ENCODE results near the gene LYL1. TPM values are rescaled to one million over a fixed set of nuclear protein-coding genes. Genes with fewer than 3 reads are reported as not detected.

The LYL1 gene
- total and polyA plus RNA-seq, 2 of the 4 experiments (the other 2 are of a cell fraction) = 0.36 to 0.39 TPM

- BruUV-seq (replicated peaks) = no TSS peak
- Histone ChIP-seq H3K27ac (ENCODE audit: insufficient read depth, low read length) (peak within 1 kb of the TSS; percentile 77), H2BK20ac (ENCODE audit: low read depth, low read length) (peak within 1 kb of the TSS; percentile 66; the same call in 1 of the 2 replicates), H3K4me1 (ENCODE audit: control insufficient read depth, insufficient read depth, low read length) (peaks cover 23% of the 10 kb centered on the region), H3K9ac (ENCODE audit: low read depth, low read length) (peak within 1 kb of the TSS; percentile 79), H3K9me3 (ENCODE audit: control insufficient read depth, insufficient read depth, low read length) (no peaks in the 10 kb centered on the region), H4K8ac (ENCODE audit: low read depth in 2 of 2, low read length in 2 of 2) (peak within 1 kb of the TSS; percentile 30 to 99), H2BK120ac (ENCODE audit: low read depth, low read length) (peak within 1 kb of the TSS; percentile 66), H2AFZ (replicated peaks; ENCODE audit: low read length, poor library complexity) (peak within 1 kb of the TSS; percentile 91), H4K5ac (ENCODE audit: low read depth, low read length) (peak within 1 kb of the TSS; percentile 78), H3K9me1 (ENCODE audit: insufficient read depth, low read length) (peaks cover 19% of the 10 kb centered on the region), H3K23ac (ENCODE audit: low read depth, low read length) (peak within 1 kb of the TSS; percentile 82; the same call in 1 of the 2 replicates), H2AK5ac (ENCODE audit: low read depth, low read length) (peak within 1 kb of the TSS; percentile 87), H3K18ac (ENCODE audit: low read depth, low read length) (peak within 1 kb of the TSS; percentile 40), H2BK15ac (ENCODE audit: low read depth, low read length) (no peak within 1 kb of the TSS; the same call in 2 of the 3 replicates), H3K36me3 (ENCODE audit: control insufficient read depth, insufficient read depth, low read length) (peaks cover 8% of the 10 kb centered on the region), H3K79me1 (ENCODE audit: low read depth in 1 of 2, low read length in 2 of 2) (peaks cover 0 to 62% of the 10 kb centered on the region in 2 experiments; a peak in 3 of 4 replicates), H3K4me3 (ENCODE audit: insufficient read depth, low read depth, low read length) (peak within 1 kb of the TSS; percentile 69), H3K4me2 (ENCODE audit: low read depth, low read length) (peak within 1 kb of the TSS; percentile 90), H3K56ac (ENCODE audit: extremely low read depth, insufficient read depth, low read length) (peak within 1 kb of the TSS; percentile 73), H3K4ac (ENCODE audit: low read depth, low read length) (peak within 1 kb of the TSS; percentile 90), H2BK5ac (ENCODE audit: low read depth, low read length, poor library complexity, severe bottlenecking) (peak within 1 kb of the TSS; percentile 73), H2AK9ac (replicated peaks; ENCODE audit: low read depth, low read length, poor library complexity) (peak within 1 kb of the TSS; percentile 93), H3K14ac (replicated peaks; ENCODE audit: low read depth, low read length) (peak within 1 kb of the TSS; percentile 89), H3K27me3 (ENCODE audit: control insufficient read depth, insufficient read depth, low read length) (no peaks in the 10 kb centered on the region), H4K20me1 (ENCODE audit: insufficient read depth, low read length) (peaks cover 28% of the 10 kb centered on the region), H4K91ac (ENCODE audit: insufficient read depth, low read depth, low read length) (peak within 1 kb of the TSS; percentile 65)
- CTCF ChIA-PET = no interaction called here
- dilution Hi-C loops (cut with HindIII; ENCODE audit: low sequenced_read_pairs, unreplicated experiment) (no loop called here), intact Hi-C loops (cut with micrococcal nuclease) (loop anchor here (5.0 kb wide), 1 partner anchor 146 kb away; no protein-coding TSS in a partner anchor), in situ Hi-C loops (cut with MboI; ENCODE audit: low sequenced_read_pairs) (no loop called here)
- ATAC-seq (ENCODE audit: low read depth) = peak; percentile 46
- TF ChIP-seq ELK1 (IDR thresholded peaks at IDR 0.05; ENCODE audit: borderline replicate concordance, low read depth, low read length) (no peak), RCOR1 (IDR thresholded peaks at IDR 0.05; ENCODE audit: insufficient replicate concordance, low read length) (peak; percentile 95), USF2 (IDR thresholded peaks at IDR 0.05; ENCODE audit: low read depth, low read length) (peak; percentile 94), MAFK (IDR thresholded peaks at IDR 0.05; ENCODE audit: low read depth, low read length) (peak; percentile 82; the same call in 1 of the 2 replicates), NFE2L2 (IDR thresholded peaks at IDR 0.05; ENCODE audit: low read depth, low read length) (peak; percentile 3; the same call in 1 of the 2 replicates), POLR2A (IDR thresholded peaks at IDR 0.05; ENCODE audit: low read depth, low read length) (peak; percentile 31; the same call in 1 of the 2 replicates), MXI1 (IDR thresholded peaks at IDR 0.05; ENCODE audit: borderline replicate concordance, low read depth, low read length) (peak; percentile 99), MAZ (IDR thresholded peaks at IDR 0.05; ENCODE audit: borderline replicate concordance, low read depth, low read length) (peak; percentile 4; the same call in 1 of the 2 replicates), BHLHE40 (IDR thresholded peaks at IDR 0.05; ENCODE audit: low read depth, low read length) (no peak; the same call in 1 of the 2 replicates), CTCF (conservative IDR thresholded peaks at IDR 0.05; ENCODE audit: low read depth, low read length) (no peak)
- peak; percentile 91 for DNase-seq
- 1% methylated on average over 16 of the region's 51 CpGs; no CpG with 5 or more reads in 1 of the 2 experiments for WGBS, 2 experiments (ENCODE audit: extremely low coverage in 2 of 2, insufficient read length in 1 of 2)
- POLR2A ChIA-PET (ENCODE audit: unreplicated experiment) = interaction anchor here (0.6 kb wide), 1 partner anchor 1280 kb away, joined by 4 read pairs; no protein-coding TSS in a partner anchor
These were observed 13.9 kb upstream of the LYL1 start, which contains the start of gene TRMT1 for GRCh38 chr19:13116282-13117175. Gene TRMT1, minus strand, starts transcription at chr19:13116740. Its CDS starts 341 bp downstream, at chr19:13116399.
